ENCODE data around the gene ADAM10.
"Not testable (repeated sequence)": the region's sequence is repeated elsewhere in the genome, so short reads cannot be mapped to it uniquely, and the experiment has no call there.

ADAM10 gene

GRCh38 chr15:58770519-58770856 lies 21.0 kb upstream of the ADAM10 start:
- peaks cover 43% of the 10 kb centered on the region for H3K4me1 ChIP-seq (ENCODE audit: insufficient read depth, low read length, severe bottlenecking)
- H3F3A ChIP-seq (ENCODE audit: insufficient read depth, low read length) = no peaks in the 10 kb centered on the region
- peaks cover 35% of the 10 kb centered on the region for H3K79me2 ChIP-seq (ENCODE audit: insufficient read depth, low read length)
- H3K27ac ChIP-seq (ENCODE audit: low read depth, low read length, poor library complexity, severe bottlenecking) = peak overlapping the region; percentile 65
- no peaks in the 10 kb centered on the region for H3K36me3 ChIP-seq (ENCODE audit: insufficient read depth, low read length)
- H3K9ac ChIP-seq (ENCODE audit: low read length) = peak overlapping the region; percentile 80
- no peak for TF ChIP-seq EZH2 (IDR thresholded peaks at IDR 0.05; ENCODE audit: borderline replicate concordance, low read length)
- peak; percentile 12; the same call in 1 of the 2 replicates for TF ChIP-seq CTCF (IDR thresholded peaks at IDR 0.05; ENCODE audit: low read length)
- no peaks in the 10 kb centered on the region for H3K9me2 ChIP-seq (ENCODE audit: low read depth, low read length)
- H3K9me3 ChIP-seq (ENCODE audit: low read length) = no peaks in the 10 kb centered on the region
- no peaks in the 10 kb centered on the region for H4K20me1 ChIP-seq (ENCODE audit: insufficient read depth, low read length)
- H3K4me2 ChIP-seq (ENCODE audit: low read length) = peak overlapping the region; percentile 93
- no peaks in the 10 kb centered on the region for H3K27me3 ChIP-seq (ENCODE audit: insufficient read depth, low read length)
- H2AFZ ChIP-seq (ENCODE audit: low read length) = peak overlapping the region; percentile 61; the same call in 1 of the 2 replicates
- peak overlapping the region; percentile 84 for H3K4me3 ChIP-seq (ENCODE audit: low read depth, low read length, poor library complexity, severe bottlenecking)

DNA sequence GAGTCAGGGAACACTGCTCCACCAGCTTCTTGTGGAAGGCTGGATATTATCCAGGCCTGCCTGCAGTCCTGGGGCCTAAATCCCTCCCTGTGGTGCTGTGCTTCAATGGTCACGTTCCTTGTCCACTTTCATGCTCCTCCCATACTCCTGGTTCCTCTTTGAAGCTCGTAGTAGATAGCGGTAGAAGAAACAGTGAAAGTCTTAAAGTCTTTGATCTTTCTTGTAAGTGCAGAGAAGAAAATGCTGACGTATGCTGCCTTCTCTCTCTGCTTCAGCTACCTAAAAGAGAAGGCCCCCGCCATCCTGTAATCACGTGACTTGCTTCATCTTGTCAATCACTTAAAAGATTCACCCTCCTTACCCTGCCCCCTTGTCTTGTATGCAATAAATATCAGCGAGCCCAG lies 19.1 kb upstream of the ADAM10 start:
- peaks cover 20% of the 10 kb centered on the region for H3K79me2 ChIP-seq (ENCODE audit: insufficient read depth, low read length)
- H3K4me2 ChIP-seq (ENCODE audit: low read length); H3K27me3 ChIP-seq (ENCODE audit: insufficient read depth, low read length): not testable (repeated sequence)

GRCh38 chr15:58766290-58766689 lies 16.8 kb upstream of the ADAM10 start:
- Histone ChIP-seq H2AFZ (ENCODE audit: low read length) (no peak overlapping the region), H3K4me3 (ENCODE audit: low read depth, low read length, poor library complexity, severe bottlenecking) (no peak overlapping the region), H3K9me3 (ENCODE audit: low read length) (no peaks in the 10 kb centered on the region), H3K27me3 (ENCODE audit: insufficient read depth, low read length) (no peaks in the 10 kb centered on the region), H3K79me2 (ENCODE audit: insufficient read depth, low read length) (no peaks in the 10 kb centered on the region), H3K9ac (ENCODE audit: low read length) (no peak overlapping the region), H3K4me1 (ENCODE audit: insufficient read depth, low read length, severe bottlenecking) (peaks cover 7% of the 10 kb centered on the region), H3K27ac (ENCODE audit: low read depth, low read length, poor library complexity, severe bottlenecking) (no peak overlapping the region), H3K4me2 (ENCODE audit: low read length) (no peak overlapping the region), H4K20me1 (ENCODE audit: insufficient read depth, low read length) (no peaks in the 10 kb centered on the region), H3F3A (ENCODE audit: insufficient read depth, low read length) (no peaks in the 10 kb centered on the region), H3K36me3 (ENCODE audit: insufficient read depth, low read length) (no peaks in the 10 kb centered on the region), H3K9me2 (ENCODE audit: low read depth, low read length) (no peaks in the 10 kb centered on the region)
- no peak for TF ChIP-seq CTCF (IDR thresholded peaks at IDR 0.05; ENCODE audit: low read length)
- TF ChIP-seq EZH2 (IDR thresholded peaks at IDR 0.05; ENCODE audit: borderline replicate concordance, low read length) = no peak

More for the DNA sequence above, 19.1 kb upstream of the ADAM10 start:
- H2AFZ ChIP-seq (ENCODE audit: low read length); H3K36me3 ChIP-seq (ENCODE audit: insufficient read depth, low read length); H3K9ac ChIP-seq (ENCODE audit: low read length); H3K9me2 ChIP-seq (ENCODE audit: low read depth, low read length); H3K9me3 ChIP-seq (ENCODE audit: low read length); H4K20me1 ChIP-seq (ENCODE audit: insufficient read depth, low read length); H3K27ac ChIP-seq (ENCODE audit: low read depth, low read length, poor library complexity, severe bottlenecking); H3F3A ChIP-seq (ENCODE audit: insufficient read depth, low read length); H3K4me3 ChIP-seq (ENCODE audit: low read depth, low read length, poor library complexity, severe bottlenecking): not testable (repeated sequence)
- H3K4me1 ChIP-seq (ENCODE audit: insufficient read depth, low read length, severe bottlenecking) = peaks cover 24% of the 10 kb centered on the region

- Histone ChIP-seq H3K27ac (ENCODE audit: low read depth, low read length, poor library complexity, severe bottlenecking) (no peak overlapping the region), H3K36me3 (ENCODE audit: insufficient read depth, low read length) (no peaks in the 10 kb centered on the region), H3K4me2 (ENCODE audit: low read length) (no peak overlapping the region), H3K9me2 (ENCODE audit: low read depth, low read length) (no peaks in the 10 kb centered on the region), H3K4me1 (ENCODE audit: insufficient read depth, low read length, severe bottlenecking) (peaks cover 12% of the 10 kb centered on the region), H4K20me1 (ENCODE audit: insufficient read depth, low read length) (no peaks in the 10 kb centered on the region), H3K9me3 (ENCODE audit: low read length) (no peaks in the 10 kb centered on the region), H3F3A (ENCODE audit: insufficient read depth, low read length) (no peaks in the 10 kb centered on the region), H3K4me3 (ENCODE audit: low read depth, low read length, poor library complexity, severe bottlenecking) (no peak overlapping the region), H3K79me2 (ENCODE audit: insufficient read depth, low read length) (no peaks in the 10 kb centered on the region), H2AFZ (ENCODE audit: low read length) (no peak overlapping the region), H3K27me3 (ENCODE audit: insufficient read depth, low read length) (no peaks in the 10 kb centered on the region), H3K9ac (ENCODE audit: low read length) (no peak overlapping the region)
- TF ChIP-seq EZH2 (IDR thresholded peaks at IDR 0.05; ENCODE audit: borderline replicate concordance, low read length) (no peak), CTCF (IDR thresholded peaks at IDR 0.05; ENCODE audit: low read length) (no peak)
Observed at GRCh38 chr15:58764468-58764867, 15.0 kb upstream of the ADAM10 start.

Data from OCI-LY1 (cell line).